Sigmoid colon (tissue), 4 donors: Measurements from ENCODE around the gene IL6ST.

Experiments used
- POLR2A ChIP-seq, 2 donors: fragments of 450-650 bp; IDR thresholded peaks; one replicate each; pipeline ENCODE4 v1.6.1; 2016; ENCODE audit warnings: antibody characterized with exemption in 2 of 2, mild to moderate bottlenecking in 2 of 2, moderate library complexity in 2 of 2
- POLR2AphosphoS5 ChIP-seq, 4 donors: sonication (generic); formaldehyde crosslinking; IDR thresholded peaks; one replicate each; pipeline ENCODE4 v1.6.1; 2017; ENCODE audit warnings: antibody characterized with exemption in 4 of 4
- TF ChIP-seq, protein P1 (sequence below), 4 experiments: fragments of 450-650 bp in 3 of 4; fragments of 200-600 bp in 1 of 4; IDR thresholded peaks; one replicate each; pipeline ENCODE4 v1.5.1; 2016 to 2019; ENCODE audit warnings: antibody characterized with exemption in 4 of 4, mild to moderate bottlenecking in 3 of 4, moderate library complexity in 2 of 4

GRCh38 chr5:55994998-55995914 lies 493 bp upstream of the IL6ST start:
- TF ChIP-seq POLR2AphosphoS5 (IDR thresholded peaks at IDR 0.05), result peak; percentile 95 to 97 (median 96)
- peak; percentile 85 to 86 for TF ChIP-seq POLR2A (IDR thresholded peaks at IDR 0.05)
- TF ChIP-seq, protein P1, sequence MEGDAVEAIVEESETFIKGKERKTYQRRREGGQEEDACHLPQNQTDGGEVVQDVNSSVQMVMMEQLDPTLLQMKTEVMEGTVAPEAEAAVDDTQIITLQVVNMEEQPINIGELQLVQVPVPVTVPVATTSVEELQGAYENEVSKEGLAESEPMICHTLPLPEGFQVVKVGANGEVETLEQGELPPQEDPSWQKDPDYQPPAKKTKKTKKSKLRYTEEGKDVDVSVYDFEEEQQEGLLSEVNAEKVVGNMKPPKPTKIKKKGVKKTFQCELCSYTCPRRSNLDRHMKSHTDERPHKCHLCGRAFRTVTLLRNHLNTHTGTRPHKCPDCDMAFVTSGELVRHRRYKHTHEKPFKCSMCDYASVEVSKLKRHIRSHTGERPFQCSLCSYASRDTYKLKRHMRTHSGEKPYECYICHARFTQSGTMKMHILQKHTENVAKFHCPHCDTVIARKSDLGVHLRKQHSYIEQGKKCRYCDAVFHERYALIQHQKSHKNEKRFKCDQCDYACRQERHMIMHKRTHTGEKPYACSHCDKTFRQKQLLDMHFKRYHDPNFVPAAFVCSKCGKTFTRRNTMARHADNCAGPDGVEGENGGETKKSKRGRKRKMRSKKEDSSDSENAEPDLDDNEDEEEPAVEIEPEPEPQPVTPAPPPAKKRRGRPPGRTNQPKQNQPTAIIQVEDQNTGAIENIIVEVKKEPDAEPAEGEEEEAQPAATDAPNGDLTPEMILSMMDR (IDR thresholded peaks at IDR 0.05), result no peak
